Measurements from ENCODE around the gene TRAPPC8.
"Not testable (repeated sequence)": the region's sequence is repeated elsewhere in the genome, so short reads cannot be mapped to it uniquely, and the experiment has no call there.

DNA sequence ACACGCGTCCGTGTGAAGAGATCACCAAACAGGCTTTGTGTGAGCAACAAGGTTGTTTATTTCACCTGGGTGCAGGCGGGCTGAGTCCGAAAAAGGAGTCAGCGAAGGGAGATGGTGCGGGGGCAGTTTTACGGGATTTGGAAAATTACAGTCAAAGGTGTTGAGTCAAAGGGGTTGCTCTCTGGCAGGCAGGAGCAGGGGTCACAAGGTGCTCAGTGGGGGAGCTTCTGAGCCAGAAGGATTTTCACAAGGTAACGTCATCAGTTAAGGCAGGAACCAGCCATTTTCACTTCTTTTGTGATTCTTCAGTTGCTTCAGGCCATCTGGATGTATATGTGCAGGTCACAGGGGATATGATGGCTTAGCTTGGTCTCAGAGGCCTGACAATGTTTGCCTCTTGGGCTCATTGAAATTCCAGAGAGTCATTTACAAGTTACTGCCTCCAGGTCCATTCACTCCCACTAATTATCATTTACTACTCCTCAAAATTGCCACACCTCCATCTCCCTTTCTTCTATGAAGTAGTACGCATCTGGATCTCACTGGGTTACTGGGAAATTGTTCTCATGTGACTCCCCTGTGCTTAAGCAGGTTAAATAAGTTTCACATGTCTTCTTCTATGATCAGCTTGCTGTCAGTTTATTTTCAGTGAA, 116.1 kb downstream of the TRAPPC8 start:
- not testable (repeated sequence) for TF ChIP-seq EGR1 (IDR thresholded peaks at IDR 0.05; ENCODE audit: low read depth); POLR2A (IDR thresholded peaks at IDR 0.05; ENCODE audit: borderline replicate concordance, extremely low read depth, insufficient read depth, insufficient read length); SRF (IDR thresholded peaks at IDR 0.05; ENCODE audit: low read depth); EZH2 (IDR thresholded peaks at IDR 0.05); EZH2phosphoT487 (IDR thresholded peaks at IDR 0.05; ENCODE audit: borderline replicate concordance); ZFX (IDR thresholded peaks at IDR 0.05); SIN3A (IDR thresholded peaks at IDR 0.05; ENCODE audit: low read depth); CBX3 (IDR thresholded peaks at IDR 0.05; ENCODE audit: low read depth); ZNF274 (IDR thresholded peaks at IDR 0.05; ENCODE audit: low read depth, low read length)
- TF ChIP-seq, protein P1, sequence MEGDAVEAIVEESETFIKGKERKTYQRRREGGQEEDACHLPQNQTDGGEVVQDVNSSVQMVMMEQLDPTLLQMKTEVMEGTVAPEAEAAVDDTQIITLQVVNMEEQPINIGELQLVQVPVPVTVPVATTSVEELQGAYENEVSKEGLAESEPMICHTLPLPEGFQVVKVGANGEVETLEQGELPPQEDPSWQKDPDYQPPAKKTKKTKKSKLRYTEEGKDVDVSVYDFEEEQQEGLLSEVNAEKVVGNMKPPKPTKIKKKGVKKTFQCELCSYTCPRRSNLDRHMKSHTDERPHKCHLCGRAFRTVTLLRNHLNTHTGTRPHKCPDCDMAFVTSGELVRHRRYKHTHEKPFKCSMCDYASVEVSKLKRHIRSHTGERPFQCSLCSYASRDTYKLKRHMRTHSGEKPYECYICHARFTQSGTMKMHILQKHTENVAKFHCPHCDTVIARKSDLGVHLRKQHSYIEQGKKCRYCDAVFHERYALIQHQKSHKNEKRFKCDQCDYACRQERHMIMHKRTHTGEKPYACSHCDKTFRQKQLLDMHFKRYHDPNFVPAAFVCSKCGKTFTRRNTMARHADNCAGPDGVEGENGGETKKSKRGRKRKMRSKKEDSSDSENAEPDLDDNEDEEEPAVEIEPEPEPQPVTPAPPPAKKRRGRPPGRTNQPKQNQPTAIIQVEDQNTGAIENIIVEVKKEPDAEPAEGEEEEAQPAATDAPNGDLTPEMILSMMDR (IDR thresholded peaks at IDR 0.05 in 2 of 3, conservative IDR thresholded peaks at IDR 0.05 in 1 of 3; ENCODE audit: borderline replicate concordance in 1 of 3, insufficient read depth in 1 of 3, low read depth in 2 of 3, low read length in 2 of 3): not testable (repeated sequence)
- TF ChIP-seq, protein P2, sequence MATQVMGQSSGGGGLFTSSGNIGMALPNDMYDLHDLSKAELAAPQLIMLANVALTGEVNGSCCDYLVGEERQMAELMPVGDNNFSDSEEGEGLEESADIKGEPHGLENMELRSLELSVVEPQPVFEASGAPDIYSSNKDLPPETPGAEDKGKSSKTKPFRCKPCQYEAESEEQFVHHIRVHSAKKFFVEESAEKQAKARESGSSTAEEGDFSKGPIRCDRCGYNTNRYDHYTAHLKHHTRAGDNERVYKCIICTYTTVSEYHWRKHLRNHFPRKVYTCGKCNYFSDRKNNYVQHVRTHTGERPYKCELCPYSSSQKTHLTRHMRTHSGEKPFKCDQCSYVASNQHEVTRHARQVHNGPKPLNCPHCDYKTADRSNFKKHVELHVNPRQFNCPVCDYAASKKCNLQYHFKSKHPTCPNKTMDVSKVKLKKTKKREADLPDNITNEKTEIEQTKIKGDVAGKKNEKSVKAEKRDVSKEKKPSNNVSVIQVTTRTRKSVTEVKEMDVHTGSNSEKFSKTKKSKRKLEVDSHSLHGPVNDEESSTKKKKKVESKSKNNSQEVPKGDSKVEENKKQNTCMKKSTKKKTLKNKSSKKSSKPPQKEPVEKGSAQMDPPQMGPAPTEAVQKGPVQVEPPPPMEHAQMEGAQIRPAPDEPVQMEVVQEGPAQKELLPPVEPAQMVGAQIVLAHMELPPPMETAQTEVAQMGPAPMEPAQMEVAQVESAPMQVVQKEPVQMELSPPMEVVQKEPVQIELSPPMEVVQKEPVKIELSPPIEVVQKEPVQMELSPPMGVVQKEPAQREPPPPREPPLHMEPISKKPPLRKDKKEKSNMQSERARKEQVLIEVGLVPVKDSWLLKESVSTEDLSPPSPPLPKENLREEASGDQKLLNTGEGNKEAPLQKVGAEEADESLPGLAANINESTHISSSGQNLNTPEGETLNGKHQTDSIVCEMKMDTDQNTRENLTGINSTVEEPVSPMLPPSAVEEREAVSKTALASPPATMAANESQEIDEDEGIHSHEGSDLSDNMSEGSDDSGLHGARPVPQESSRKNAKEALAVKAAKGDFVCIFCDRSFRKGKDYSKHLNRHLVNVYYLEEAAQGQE (IDR thresholded peaks at IDR 0.05; ENCODE audit: low read depth): not testable (repeated sequence)
